Astrocyte of the cerebellum (primary cell): ENCODE results near the gene IL23A.

ENCODE experiments used
- DNase-seq: peaks from one replicate; pipeline ENCODE4 v3.0.0-alpha.2; 2011; ENCODE audit warnings: low read depth
- H3K4me3 ChIP-seq: 2 replicates; pipeline ENCODE4 v1.5.1; 2011; ENCODE audit warnings: mild to moderate bottlenecking, low read depth, low read length, moderate library complexity
- CTCF ChIP-seq: IDR thresholded peaks from 2 replicates; pipeline ENCODE4 v1.5.1; 2012; ENCODE audit warnings: low read length, low read depth, moderate library complexity, mild to moderate bottlenecking; ENCODE audit errors: missing control alignments
- in situ Hi-C: cut with HindIII; loops from 2 replicates; pipeline ENCODE4 v1.10.0; 2017; ENCODE audit warnings: low sequenced_read_pairs

Gene IL23A

GRCh38 chr12:56389412-56389811 lies 50.7 kb downstream of the IL23A start:
- in situ Hi-C loops: no loop called here
- no peak for TF ChIP-seq CTCF
- DNase-seq: no peak
- H3K4me3 ChIP-seq: no peak overlapping the region
